Small intestine (tissue), 7 donors: ENCODE data around the gene DDX3X. TPM values are rescaled to one million over a fixed set of nuclear protein-coding genes. Genes with fewer than 3 reads are reported as not detected.

ENCODE experiments used
- DNase-seq, 2 donors: peaks; one replicate each; pipeline versions ENCODE4 v3.0.0 to v3.0.0-alpha.2; 2013
- FAIRE-seq: peaks from 2 replicates; lab custom pipeline; 2012; peaks lifted over from hg19 to GRCh38; lab: Jason Lieb, UNC
- H3K27ac ChIP-seq, 3 donors: one replicate each; pipeline ENCODE4 v1.5.1; 2013; ENCODE audit warnings: low read length in 2 of 3, mild to moderate bottlenecking in 2 of 3, control low read depth in 1 of 3, inconsistent platforms in 1 of 3, low read depth in 1 of 3, moderate library complexity in 1 of 3
- H3K27me3 ChIP-seq, 3 donors: one replicate each; pipeline ENCODE4 v1.6.1; 2013; ENCODE audit warnings: low read length in 3 of 3, inconsistent platforms in 1 of 3; ENCODE audit not compliant: control insufficient read depth in 3 of 3, insufficient read depth in 3 of 3
- H3K36me3 ChIP-seq, 3 donors: one replicate each; pipeline ENCODE4 v1.6.1; 2013; ENCODE audit warnings: low read length in 3 of 3, inconsistent platforms in 1 of 3, low read depth in 1 of 3, mild to moderate bottlenecking in 1 of 3, moderate library complexity in 1 of 3; ENCODE audit not compliant: control insufficient read depth in 3 of 3, insufficient read depth in 2 of 3
- H3K4me1 ChIP-seq, 3 donors: one replicate each; pipeline ENCODE4 v1.6.1; 2013; ENCODE audit warnings: low read length in 2 of 3, inconsistent platforms in 1 of 3, low read depth in 1 of 3, mild to moderate bottlenecking in 1 of 3, moderate library complexity in 1 of 3; ENCODE audit not compliant: control insufficient read depth in 3 of 3, insufficient read depth in 2 of 3
- H3K4me3 ChIP-seq, 3 donors: one replicate each; pipeline ENCODE4 v1.5.1; 2013; ENCODE audit warnings: low read length in 3 of 3, control low read depth in 1 of 3, inconsistent platforms in 1 of 3, low read depth in 1 of 3, mild to moderate bottlenecking in 1 of 3, moderate library complexity in 1 of 3
- H3K9me3 ChIP-seq, 2 donors: one replicate each; pipeline ENCODE4 v1.6.1; 2013; ENCODE audit warnings: low read depth in 1 of 2, low read length in 1 of 2; ENCODE audit not compliant: control insufficient read depth in 2 of 2, insufficient read depth in 1 of 2
- WGBS, 3 donors: extraction: QIAGEN DNeasy Blood & Tissue Kit; methylation state at CpG; one replicate each; pipeline ENCODE4 v1.1.7; 2013; 5-methylcytosine and 5-hydroxymethylcytosine counted together
- polyA plus RNA-seq, 4 donors: library from polyadenylated mRNA; stranded (reverse) in 3 of 4; unstranded in 1 of 4; fragments of 200-250 nt in 3 of 4; fragments of 120-200 nt in 1 of 4; gene quantifications; one replicate each; pipeline versions ENCODE4 v1.2.1 to v1.2.3, GENCODE V29; 2013
- donor health status: healthy with polysubstance abuse.
- donor health status: control.
- donor health status: control.
- donor health status: Bipolar disorder and iron deficiency.
- donor health status: healthy.

Gene DDX3X
- polyA plus RNA-seq, 4 donors = 72.5 to 177 (median 105) TPM

DNA sequence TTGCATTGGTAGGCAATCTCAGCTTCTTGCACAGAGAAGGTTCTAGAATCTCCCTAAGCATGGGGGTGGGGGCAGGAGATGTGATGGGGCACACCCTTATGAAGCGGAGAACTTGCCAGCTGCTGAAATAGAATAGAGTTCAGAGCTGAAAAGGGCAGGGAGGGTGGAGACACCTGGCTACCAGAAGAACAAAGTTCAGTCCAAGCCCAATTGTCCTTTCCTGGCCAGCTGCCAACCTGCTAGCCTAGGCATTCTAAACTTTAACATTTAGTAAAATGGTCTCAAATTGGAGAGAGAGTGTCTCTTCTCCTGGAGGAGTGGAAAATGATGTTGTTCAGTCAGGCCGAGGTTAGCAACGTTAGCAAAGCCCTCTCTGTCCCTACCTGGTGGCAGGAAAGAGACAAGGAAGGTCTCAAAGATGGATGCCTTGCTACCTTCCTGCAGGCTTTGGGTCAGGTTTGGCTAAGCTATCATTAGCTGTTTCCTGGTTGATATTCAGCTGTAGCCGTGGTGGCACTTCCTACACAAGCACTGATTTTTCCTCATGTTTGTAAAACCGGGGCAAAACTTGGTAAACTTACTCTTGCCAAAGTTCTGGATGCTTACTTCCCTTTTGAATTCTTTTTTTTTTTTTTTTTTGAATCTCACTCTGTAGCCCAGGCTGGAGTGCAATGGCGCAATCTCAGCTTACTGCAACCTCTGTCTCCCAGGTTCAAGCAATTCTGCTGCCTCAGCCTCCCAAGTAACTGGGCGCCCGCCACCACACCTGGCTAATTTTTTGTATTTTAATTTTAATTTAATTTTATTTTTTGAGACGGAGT is 78.5 kb downstream of the DDX3X start:
- H3K9me3 ChIP-seq = no peaks in the 10 kb centered on the region
- no peaks in the 10 kb centered on the region for H3K27me3 ChIP-seq
- 41 to 62% (median 50%) methylated on average over 9 of the region's 9 CpGs for WGBS, 3 donors
- H3K27ac ChIP-seq = peak overlapping the region; percentile 61 to 82 (median 62)
- FAIRE-seq = no peak
- H3K36me3 ChIP-seq = no peaks in the 10 kb centered on the region
- DNase-seq = peak; percentile 83 to 89
- H3K4me1 ChIP-seq = peaks cover 0 to 9% (median 0%) of the 10 kb centered on the region in 3 donors
- H3K4me3 ChIP-seq = no peak overlapping the region

Other genes with a start within 250 kb of the DDX3X start
- gene USP9X, start 248.7 kb upstream of the DDX3X start, polyA plus RNA-seq = 10 to 100 TPM; 15.1 to 45.5 (median 16.2) TPM
- under 1 TPM in 2 of 4 donors, not detected in 2; 0.06 to 0.10 TPM for gene NYX, start 113.2 kb downstream of the DDX3X start, polyA plus RNA-seq